Trophoblast cell (in vitro differentiated cells and primary cell): ENCODE data around the gene NFKBIA.

Source experiments
- DNase-seq, 2 donors: peaks; one replicate each; pipeline ENCODE4 v3.0.0-alpha.2; 2016
- H2AFZ ChIP-seq: 2 replicates; pipeline ENCODE4 v1.6.1; 2013; ENCODE audit warnings: low read length, moderate library complexity, mild to moderate bottlenecking; ENCODE audit not compliant: insufficient read depth, poor library complexity
- H2AK5ac ChIP-seq: 2 replicates; pipeline ENCODE4 v1.6.1; 2013; ENCODE audit warnings: mild to moderate bottlenecking, low read length
- H2BK120ac ChIP-seq: 2 replicates; pipeline ENCODE4 v1.6.1; 2013; ENCODE audit warnings: low read length, mild to moderate bottlenecking, moderate library complexity; ENCODE audit not compliant: insufficient read depth, poor library complexity
- H2BK12ac ChIP-seq: 2 replicates; pipeline ENCODE4 v1.6.1; 2013; ENCODE audit warnings: mild to moderate bottlenecking, low read length, moderate library complexity
- H2BK5ac ChIP-seq: 2 replicates; pipeline ENCODE4 v1.6.1; 2013; ENCODE audit warnings: low read length, low read depth, moderate library complexity, mild to moderate bottlenecking; ENCODE audit not compliant: poor library complexity
- H3K14ac ChIP-seq: 2 replicates; pipeline ENCODE4 v1.6.1; 2013; ENCODE audit warnings: mild to moderate bottlenecking, low read length
- H3K18ac ChIP-seq: 2 replicates; pipeline ENCODE4 v1.6.1; 2013; ENCODE audit warnings: mild to moderate bottlenecking, low read length
- H3K23ac ChIP-seq: 2 replicates; pipeline ENCODE4 v1.6.1; 2013; ENCODE audit warnings: low read length
- H3K27ac ChIP-seq: 2 replicates; pipeline ENCODE4 v1.5.1; 2013; ENCODE audit warnings: low read depth, mild to moderate bottlenecking, inconsistent platforms, low read length, moderate library complexity
- H3K27me3 ChIP-seq: 2 replicates; pipeline ENCODE4 v1.6.1; 2013; ENCODE audit warnings: inconsistent platforms, mild to moderate bottlenecking, low read length, moderate library complexity; ENCODE audit not compliant: insufficient read depth
- H3K36me3 ChIP-seq, 2 experiments: 1 replicate in 1 of 2; 2 replicates in 1 of 2; pipeline ENCODE4 v1.6.1; 2013; ENCODE audit warnings: low read length in 2 of 2, mild to moderate bottlenecking in 2 of 2, moderate library complexity in 1 of 2; ENCODE audit not compliant: insufficient read depth in 2 of 2, control insufficient read depth in 1 of 2
- H3K4ac ChIP-seq: 2 replicates; pipeline ENCODE4 v1.6.1; 2013; ENCODE audit warnings: low read depth, mild to moderate bottlenecking, low read length, moderate library complexity
- H3K4me1 ChIP-seq, 2 experiments: 1 replicate in 1 of 2; 2 replicates in 1 of 2; pipeline ENCODE4 v1.6.1; 2013; ENCODE audit warnings: low read length in 2 of 2, mild to moderate bottlenecking in 2 of 2, moderate library complexity in 1 of 2; ENCODE audit not compliant: insufficient read depth in 2 of 2, control insufficient read depth in 1 of 2
- H3K4me2 ChIP-seq: 2 replicates; pipeline ENCODE4 v1.6.1; 2013; ENCODE audit warnings: inconsistent platforms, mild to moderate bottlenecking, low read length, moderate library complexity
- H3K4me3 ChIP-seq: 2 replicates; pipeline ENCODE4 v1.5.1; 2013; ENCODE audit warnings: mild to moderate bottlenecking, low read depth, low read length, inconsistent platforms
- H3K79me1 ChIP-seq: one replicate; pipeline ENCODE4 v1.6.1; 2013; ENCODE audit warnings: low read length
- H3K79me2 ChIP-seq: 2 replicates; pipeline ENCODE4 v1.6.1; 2013; ENCODE audit warnings: low read length, mild to moderate bottlenecking; ENCODE audit not compliant: control insufficient read depth, insufficient read depth, poor library complexity
- H3K9ac ChIP-seq: 2 replicates; pipeline ENCODE4 v1.6.1; 2013; ENCODE audit warnings: mild to moderate bottlenecking, low read length
- H3K9me3 ChIP-seq: 2 replicates; pipeline ENCODE4 v1.6.1; 2013; ENCODE audit warnings: low read depth, mild to moderate bottlenecking, control low read depth, inconsistent platforms, low read length; ENCODE audit not compliant: insufficient read depth
- H4K12ac ChIP-seq: 2 replicates; pipeline ENCODE4 v1.6.1; 2013; ENCODE audit warnings: low read depth, mild to moderate bottlenecking, low read length, moderate library complexity
- H4K8ac ChIP-seq: 2 replicates; pipeline ENCODE4 v1.6.1; 2013; ENCODE audit warnings: low read depth, mild to moderate bottlenecking, low read length, moderate library complexity
- H4K91ac ChIP-seq: one replicate; pipeline ENCODE4 v1.6.1; 2013; ENCODE audit warnings: low read depth, mild to moderate bottlenecking, low read length, moderate library complexity
- WGBS: extraction: QIAGEN DNeasy Blood & Tissue Kit; methylation state at CpG from one replicate; pipeline ENCODE4 v1.1.7; 2013; ENCODE audit warnings: missing lambda C conversion rate; ENCODE audit not compliant: insufficient read length, insufficient coverage; ENCODE audit errors: extremely low coverage; 5-methylcytosine and 5-hydroxymethylcytosine counted together

The NFKBIA gene

GRCh38 chr14:35420036-35420811 lies 15.7 kb upstream of the NFKBIA start:
- H3K14ac ChIP-seq: no peak overlapping the region
- H3K4me3 ChIP-seq: no peak overlapping the region
- H3K4ac ChIP-seq: no peak overlapping the region
- H3K4me1 ChIP-seq: no peaks in the 10 kb centered on the region
- H4K91ac ChIP-seq: no peak overlapping the region
- H3K9ac ChIP-seq: no peak overlapping the region
- no peaks in the 10 kb centered on the region for H3K36me3 ChIP-seq
- H4K12ac ChIP-seq: no peak overlapping the region
- H3K23ac ChIP-seq: no peak overlapping the region
- H3K4me2 ChIP-seq: no peak overlapping the region
- H2BK5ac ChIP-seq: no peak overlapping the region
- H2BK12ac ChIP-seq: no peak overlapping the region
- H3K27me3 ChIP-seq: no peaks in the 10 kb centered on the region
- H3K27ac ChIP-seq: no peak overlapping the region
- no peaks in the 10 kb centered on the region for H3K79me2 ChIP-seq
- H2AFZ ChIP-seq: no peak overlapping the region
- no CpG with 5 or more reads among the region's 7 CpGs for WGBS
- no peak overlapping the region for H4K8ac ChIP-seq
- no peak overlapping the region for H2AK5ac ChIP-seq
- no peak for DNase-seq
- peaks cover 3% of the 10 kb centered on the region for H3K9me3 ChIP-seq
- H3K79me1 ChIP-seq: no peaks in the 10 kb centered on the region
- H3K18ac ChIP-seq: no peak overlapping the region
- H2BK120ac ChIP-seq: no peak overlapping the region

DNA sequence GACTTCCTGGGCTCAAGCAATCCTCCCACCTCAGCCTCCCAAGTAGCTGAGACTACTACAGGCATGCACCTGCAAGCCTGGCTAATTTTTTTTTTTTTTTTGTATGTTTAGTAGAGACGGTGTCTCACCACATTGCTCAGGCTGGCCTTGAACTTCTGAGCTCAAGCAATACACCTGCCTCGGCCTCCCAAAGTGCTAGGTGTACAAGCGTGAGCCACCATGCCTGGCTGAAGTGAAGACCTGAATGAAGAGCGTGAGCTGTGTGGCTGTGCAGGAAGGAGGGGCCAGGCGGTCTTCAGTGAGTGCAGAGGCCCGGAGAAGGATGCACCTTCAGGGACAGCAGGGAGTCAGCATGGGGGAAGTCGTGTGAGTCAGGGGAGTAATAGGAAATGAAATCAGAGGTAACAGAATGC lies 14.9 kb upstream of the NFKBIA start:
- H3K23ac ChIP-seq: no peak overlapping the region
- no peak overlapping the region for H3K14ac ChIP-seq
- H2AFZ ChIP-seq: no peak overlapping the region
- no peaks in the 10 kb centered on the region for H3K4me1 ChIP-seq
- WGBS: no CpG with 5 or more reads among the region's 7 CpGs
- H3K27me3 ChIP-seq: no peaks in the 10 kb centered on the region
- no peak overlapping the region for H3K4me2 ChIP-seq
- no peak overlapping the region for H3K27ac ChIP-seq
- no peak overlapping the region for H2BK12ac ChIP-seq
- H4K8ac ChIP-seq: no peak overlapping the region
- H3K4me3 ChIP-seq: no peak overlapping the region
- no peak overlapping the region for H4K12ac ChIP-seq
- no peaks in the 10 kb centered on the region for H3K79me1 ChIP-seq
- no peak overlapping the region for H2AK5ac ChIP-seq
- H3K79me2 ChIP-seq: no peaks in the 10 kb centered on the region
- no peak overlapping the region for H3K9ac ChIP-seq
- no peaks in the 10 kb centered on the region for H3K36me3 ChIP-seq
- peaks cover 2% of the 10 kb centered on the region for H3K9me3 ChIP-seq
- H2BK120ac ChIP-seq: no peak overlapping the region
- no peak overlapping the region for H3K4ac ChIP-seq
- no peak overlapping the region for H4K91ac ChIP-seq
- no peak overlapping the region for H3K18ac ChIP-seq
- no peak for DNase-seq
- no peak overlapping the region for H2BK5ac ChIP-seq

GRCh38 chr14:35418093-35418492 lies 13.5 kb upstream of the NFKBIA start:
- no CpG with 5 or more reads among the region's 2 CpGs for WGBS

DNA sequence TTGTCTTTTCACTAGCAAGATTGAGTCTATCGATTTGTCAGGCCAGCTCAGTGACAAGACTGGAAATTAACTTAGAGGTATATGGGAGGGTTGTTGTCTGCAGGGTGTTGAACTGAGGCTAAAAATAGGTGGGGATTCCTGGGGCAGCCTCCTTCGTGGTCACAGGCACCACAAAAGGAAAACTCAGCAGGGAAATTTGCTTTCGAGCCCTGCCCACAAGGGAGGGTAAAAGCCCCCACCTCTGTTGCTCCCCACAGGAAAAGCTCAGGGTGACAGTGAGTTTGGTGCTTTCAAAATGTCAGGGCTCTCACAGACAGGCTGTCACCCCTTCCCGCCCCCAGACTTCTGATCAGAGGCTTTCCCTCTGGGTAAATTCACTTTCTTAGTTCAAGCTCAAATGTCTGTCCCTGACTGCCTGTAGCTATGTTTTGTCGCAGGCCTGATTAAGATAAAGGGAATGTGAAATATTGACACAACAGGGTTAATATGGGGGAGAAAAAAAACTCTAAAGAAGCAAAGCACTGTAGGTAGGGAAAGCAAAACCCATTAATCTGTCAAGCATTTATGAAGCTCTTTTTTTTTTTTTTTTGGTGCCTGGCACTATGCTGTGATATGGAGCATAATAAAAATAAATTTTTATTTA lies 11.7 kb upstream of the NFKBIA start:
- no peak overlapping the region for H3K27ac ChIP-seq

More at GRCh38 chr14:35418093-35418492, 13.5 kb upstream of the NFKBIA start:
- Histone ChIP-seq H4K8ac (no peak overlapping the region), H3K9me3 (peaks cover 2% of the 10 kb centered on the region), H4K91ac (no peak overlapping the region), H3K23ac (no peak overlapping the region), H3K79me1 (no peaks in the 10 kb centered on the region), H3K27ac (no peak overlapping the region), H2AK5ac (no peak overlapping the region), H3K18ac (no peak overlapping the region), H3K4me3 (no peak overlapping the region), H4K12ac (no peak overlapping the region), H3K36me3 (no peaks in the 10 kb centered on the region), H2AFZ (no peak overlapping the region), H3K4me1 (no peaks in the 10 kb centered on the region), H3K79me2 (no peaks in the 10 kb centered on the region), H2BK120ac (no peak overlapping the region), H3K14ac (no peak overlapping the region), H3K4me2 (no peak overlapping the region), H3K9ac (no peak overlapping the region), H2BK12ac (no peak overlapping the region), H3K27me3 (no peaks in the 10 kb centered on the region), H3K4ac (no peak overlapping the region), H2BK5ac (no peak overlapping the region)
- DNase-seq: no peak

More for the DNA sequence above, 11.7 kb upstream of the NFKBIA start:
- H3K18ac ChIP-seq: no peak overlapping the region
- H2BK120ac ChIP-seq: no peak overlapping the region
- H3K4me1 ChIP-seq: no peaks in the 10 kb centered on the region
- no peaks in the 10 kb centered on the region for H3K79me2 ChIP-seq
- no peak overlapping the region for H3K9ac ChIP-seq
- H3K27me3 ChIP-seq: no peaks in the 10 kb centered on the region
- H4K8ac ChIP-seq: no peak overlapping the region
- no peak overlapping the region for H2AFZ ChIP-seq
- H3K4me2 ChIP-seq: no peak overlapping the region
- no peaks in the 10 kb centered on the region for H3K79me1 ChIP-seq
- no peaks in the 10 kb centered on the region for H3K9me3 ChIP-seq
- H2BK12ac ChIP-seq: no peak overlapping the region
- no peak overlapping the region for H3K4ac ChIP-seq
- no peak overlapping the region for H3K23ac ChIP-seq
- H2AK5ac ChIP-seq: no peak overlapping the region
- no peaks in the 10 kb centered on the region for H3K36me3 ChIP-seq
- WGBS: no CpG with 5 or more reads among the region's 5 CpGs
- H4K12ac ChIP-seq: no peak overlapping the region
- no peak overlapping the region for H3K4me3 ChIP-seq
- DNase-seq: no peak
- H4K91ac ChIP-seq: no peak overlapping the region
- H2BK5ac ChIP-seq: no peak overlapping the region
- H3K14ac ChIP-seq: no peak overlapping the region
